GM06990 (cell line): ENCODE measurements around the gene HBZ.

Experiments used
- DNase-seq: peaks from one replicate; pipeline ENCODE4 v3.0.0-alpha.2; 2011; ENCODE audit not compliant: insufficient read length; ENCODE audit errors: extremely low read depth
- H3K27me3 ChIP-seq: replicated peaks from 2 replicates; pipeline ENCODE4 v1.6.0; 2011; ENCODE audit warnings: low read length; ENCODE audit not compliant: control insufficient read depth, insufficient read depth
- H3K36me3 ChIP-seq: 2 replicates; pipeline ENCODE4 v1.5.1; 2011; ENCODE audit warnings: low read length; ENCODE audit not compliant: control insufficient read depth, insufficient read depth
- H3K4me3 ChIP-seq: replicated peaks from 2 replicates; pipeline ENCODE4 v1.5.1; 2011; ENCODE audit warnings: low read depth, mild to moderate bottlenecking, control low read depth, low read length
- CTCF ChIP-seq: IDR thresholded peaks from 2 replicates; pipeline ENCODE4 v1.5.1; 2011; ENCODE audit warnings: low read length, control low read depth, mild to moderate bottlenecking, inconsistent platforms; ENCODE audit not compliant: insufficient read depth, poor library complexity, severe bottlenecking

The HBZ gene

GRCh38 chr16:112153-112840 lies 40.1 kb upstream of the HBZ start:
- H3K27me3 ChIP-seq: no peaks in the 10 kb centered on the region
- no peak for TF ChIP-seq CTCF
- peaks cover 15% of the 10 kb centered on the region for H3K36me3 ChIP-seq
- H3K4me3 ChIP-seq: no peak overlapping the region
- DNase-seq: no peak

- no peak for TF ChIP-seq CTCF
- no peak for DNase-seq
- H3K36me3 ChIP-seq: peaks cover 17% of the 10 kb centered on the region
- H3K4me3 ChIP-seq: no peak overlapping the region
- no peaks in the 10 kb centered on the region for H3K27me3 ChIP-seq
These were observed 38.1 kb upstream of the HBZ start for GRCh38 chr16:114327-114726.

- Histone ChIP-seq H3K4me3 (no peak overlapping the region), H3K27me3 (no peaks in the 10 kb centered on the region), H3K36me3 (peaks cover 14% of the 10 kb centered on the region)
- no peak for TF ChIP-seq CTCF
- no peak for DNase-seq
These were observed 36.4 kb upstream of the HBZ start for GRCh38 chr16:116015-116414.

GRCh38 chr16:117379-118365 lies 34.8 kb upstream of the HBZ start:
- no peak for DNase-seq
- peaks cover 10% of the 10 kb centered on the region for H3K36me3 ChIP-seq
- peak; percentile 78 for TF ChIP-seq CTCF
- no peak overlapping the region for H3K4me3 ChIP-seq
- no peaks in the 10 kb centered on the region for H3K27me3 ChIP-seq

GRCh38 chr16:118857-119256 lies 33.6 kb upstream of the HBZ start:
- Histone ChIP-seq H3K36me3 (peaks cover 10% of the 10 kb centered on the region), H3K4me3 (no peak overlapping the region), H3K27me3 (no peaks in the 10 kb centered on the region)
- no peak for TF ChIP-seq CTCF
- no peak for DNase-seq
